ENCODE results near the gene PNPLA4. TPM values are rescaled to one million over a fixed set of nuclear protein-coding genes. Genes with fewer than 3 reads are reported as not detected.

Gene PNPLA4
- total and polyA plus RNA-seq, 2 of the 13 experiments (the other 11 are each of a cell fraction or from before 2014, with no cell fraction given): 13.0 to 17.7 TPM

DNA sequence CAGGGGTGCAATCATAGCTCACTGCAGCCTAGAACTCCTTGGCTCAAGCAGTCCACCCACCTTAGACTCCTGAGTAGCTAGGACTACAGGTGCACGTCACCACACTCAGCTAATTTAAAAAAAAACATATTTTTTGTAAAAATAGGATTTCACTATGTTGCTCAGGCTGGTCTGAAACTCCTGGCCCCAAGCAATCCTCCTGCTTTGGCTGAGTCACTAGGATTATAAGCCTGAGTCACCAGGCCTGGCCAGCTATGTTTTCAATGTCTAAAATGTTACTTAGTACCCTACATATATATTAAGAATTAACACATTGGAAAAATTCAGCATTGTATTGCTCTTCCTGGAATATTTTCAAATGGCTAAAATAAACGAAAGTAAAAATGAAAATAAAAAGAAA, 37.5 kb downstream of the PNPLA4 start:
- H3K79me2 ChIP-seq (ENCODE audit: insufficient read depth, low read length): no peaks in the 10 kb centered on the region
- H3K27ac ChIP-seq (ENCODE audit: extremely low read length, insufficient read depth, low read length): no peak overlapping the region
- peaks cover 15% of the 10 kb centered on the region; the same call in 1 of the 2 replicates for H3K4me1 ChIP-seq (ENCODE audit: insufficient read depth, low read length)
- no peaks in the 10 kb centered on the region for H3K9me3 ChIP-seq (ENCODE audit: low read length)
- ChIA-PET CTCF (ENCODE audit: low intra/inter-chr PET ratio, low total read pairs) (no interaction called here), POLR2A (no interaction called here)
- no peak overlapping the region for H3K4me2 ChIP-seq (ENCODE audit: low read depth, low read length)
- H4K20me1 ChIP-seq (ENCODE audit: insufficient read depth, low read length): no peaks in the 10 kb centered on the region
- no peak overlapping the region for H3K9ac ChIP-seq (ENCODE audit: insufficient read depth, low read depth, low read length)
- H3K4me3 ChIP-seq (replicated peaks in 1 of 3; ENCODE audit: insufficient read depth in 1 of 3, low read depth in 2 of 3, low read length in 3 of 3): no peak overlapping the region
- no TSS peak for BruUV-seq (replicated peaks)
- WGBS (ENCODE audit: low lambda C conversion rate): 7% methylated on average over 2 of the region's 2 CpGs
- no peaks in the 10 kb centered on the region for H3K36me3 ChIP-seq (replicated peaks in 1 of 2; ENCODE audit: control insufficient read depth in 1 of 2, insufficient read depth in 2 of 2, low read length in 2 of 2)
- no peak for ATAC-seq
- no peak overlapping the region for H2AFZ ChIP-seq (ENCODE audit: low read length)
- no peak for DNase-seq (ENCODE audit: low spot score)
- no peaks in the 10 kb centered on the region for H3K27me3 ChIP-seq (ENCODE audit: control insufficient read depth in 1 of 2, insufficient read depth in 2 of 2, low read length in 2 of 2)
- no peak for FAIRE-seq
- intact Hi-C loops (cut with micrococcal nuclease; ENCODE audit: unreplicated experiment): no loop called here
- TF ChIP-seq SSRP1 (CRISPR knock-in tag; IDR thresholded peaks at IDR 0.05) (no peak), SNRNP70 (IDR thresholded peaks at IDR 0.05; ENCODE audit: low read depth, low read length) (no peak), RARG (CRISPR knock-in tag; IDR thresholded peaks at IDR 0.05; ENCODE audit: low read depth) (no peak), DBP (CRISPR knock-in tag; IDR thresholded peaks at IDR 0.05; ENCODE audit: not compliant biosample characterization) (no peak), TARDBP (CRISPR knock-in tag; IDR thresholded peaks at IDR 0.05) (no peak), RFXANK (CRISPR knock-in tag; IDR thresholded peaks at IDR 0.05) (no peak), ESRRA (CRISPR knock-in tag; IDR thresholded peaks at IDR 0.05; ENCODE audit: low read depth) (no peak), ELF3 (CRISPR knock-in tag; IDR thresholded peaks at IDR 0.05) (no peak), GTF2F1 (IDR thresholded peaks at IDR 0.05; ENCODE audit: low read length) (no peak), HDAC2 (CRISPR knock-in tag; IDR thresholded peaks at IDR 0.05) (no peak), ZNF660 (CRISPR knock-in tag; IDR thresholded peaks at IDR 0.05; ENCODE audit: borderline replicate concordance, low read depth) (no peak), PRMT3 (CRISPR knock-in tag; IDR thresholded peaks at IDR 0.05; ENCODE audit: borderline replicate concordance, low read depth) (no peak), ZKSCAN1 (IDR thresholded peaks at IDR 0.05; ENCODE audit: low read length) (no peak), MEIS2 (CRISPR knock-in tag; IDR thresholded peaks at IDR 0.05) (no peak), ZBTB1 (CRISPR knock-in tag; IDR thresholded peaks at IDR 0.05; ENCODE audit: borderline replicate concordance) (no peak), AHR (CRISPR knock-in tag; IDR thresholded peaks at IDR 0.05) (no peak), KDM2A (CRISPR knock-in tag; IDR thresholded peaks at IDR 0.05; ENCODE audit: borderline replicate concordance, low read depth) (no peak), ZNF850 (CRISPR knock-in tag; conservative IDR thresholded peaks at IDR 0.05) (no peak)
- TF ChIP-seq, protein P1, sequence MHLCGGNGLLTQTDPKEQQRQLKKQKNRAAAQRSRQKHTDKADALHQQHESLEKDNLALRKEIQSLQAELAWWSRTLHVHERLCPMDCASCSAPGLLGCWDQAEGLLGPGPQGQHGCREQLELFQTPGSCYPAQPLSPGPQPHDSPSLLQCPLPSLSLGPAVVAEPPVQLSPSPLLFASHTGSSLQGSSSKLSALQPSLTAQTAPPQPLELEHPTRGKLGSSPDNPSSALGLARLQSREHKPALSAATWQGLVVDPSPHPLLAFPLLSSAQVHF (CRISPR knock-in tag; IDR thresholded peaks at IDR 0.05): no peak
- TF ChIP-seq, protein P2, sequence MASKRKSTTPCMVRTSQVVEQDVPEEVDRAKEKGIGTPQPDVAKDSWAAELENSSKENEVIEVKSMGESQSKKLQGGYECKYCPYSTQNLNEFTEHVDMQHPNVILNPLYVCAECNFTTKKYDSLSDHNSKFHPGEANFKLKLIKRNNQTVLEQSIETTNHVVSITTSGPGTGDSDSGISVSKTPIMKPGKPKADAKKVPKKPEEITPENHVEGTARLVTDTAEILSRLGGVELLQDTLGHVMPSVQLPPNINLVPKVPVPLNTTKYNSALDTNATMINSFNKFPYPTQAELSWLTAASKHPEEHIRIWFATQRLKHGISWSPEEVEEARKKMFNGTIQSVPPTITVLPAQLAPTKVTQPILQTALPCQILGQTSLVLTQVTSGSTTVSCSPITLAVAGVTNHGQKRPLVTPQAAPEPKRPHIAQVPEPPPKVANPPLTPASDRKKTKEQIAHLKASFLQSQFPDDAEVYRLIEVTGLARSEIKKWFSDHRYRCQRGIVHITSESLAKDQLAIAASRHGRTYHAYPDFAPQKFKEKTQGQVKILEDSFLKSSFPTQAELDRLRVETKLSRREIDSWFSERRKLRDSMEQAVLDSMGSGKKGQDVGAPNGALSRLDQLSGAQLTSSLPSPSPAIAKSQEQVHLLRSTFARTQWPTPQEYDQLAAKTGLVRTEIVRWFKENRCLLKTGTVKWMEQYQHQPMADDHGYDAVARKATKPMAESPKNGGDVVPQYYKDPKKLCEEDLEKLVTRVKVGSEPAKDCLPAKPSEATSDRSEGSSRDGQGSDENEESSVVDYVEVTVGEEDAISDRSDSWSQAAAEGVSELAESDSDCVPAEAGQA (IDR thresholded peaks at IDR 0.05; ENCODE audit: low read depth): no peak
- TF ChIP-seq, protein P2 (CRISPR knock-in tag; IDR thresholded peaks at IDR 0.05; ENCODE audit: borderline replicate concordance): no peak
- in situ Hi-C loops (cut with HindIII; ENCODE audit: extremely low pct_ligation_motif_present, low pct_unique_long_range_greater_than_20kb): no loop called here
